ENCODE data around the gene LY6G6F.

- TF ChIP-seq POLR2A (IDR thresholded peaks at IDR 0.05) (no peak), CTCF (IDR thresholded peaks at IDR 0.05) (no peak)
Observed at GRCh38 chr6:31662124-31662723, 44.4 kb upstream of the LY6G6F start.
